Muscle layer of colon (tissue), 2 donors: Measurements from ENCODE around the gene GABRD.

Experiments
- H3K27ac ChIP-seq: one replicate; pipeline ENCODE4 v1.7.0; 2013; ENCODE audit warnings: low read depth, mild to moderate bottlenecking, low read length, moderate library complexity
- H3K27me3 ChIP-seq, 2 donors: one replicate each; pipeline ENCODE4 v1.7.0; 2013; ENCODE audit warnings: low read length in 2 of 2, mild to moderate bottlenecking in 2 of 2; ENCODE audit not compliant: insufficient read depth in 2 of 2, control insufficient read depth in 1 of 2
- H3K36me3 ChIP-seq: one replicate; pipeline ENCODE4 v1.7.0; 2013; ENCODE audit warnings: mild to moderate bottlenecking, low read length; ENCODE audit not compliant: insufficient read depth
- H3K4me1 ChIP-seq: one replicate; pipeline ENCODE4 v1.7.0; 2013; ENCODE audit warnings: mild to moderate bottlenecking, low read length; ENCODE audit not compliant: insufficient read depth
- H3K4me3 ChIP-seq, 2 donors: one replicate each; pipeline ENCODE4 v1.7.0; 2013; ENCODE audit warnings: low read length in 2 of 2, low read depth in 1 of 2, mild to moderate bottlenecking in 1 of 2, moderate library complexity in 1 of 2
- H3K9ac ChIP-seq: one replicate; pipeline ENCODE4 v1.7.0; 2013; ENCODE audit warnings: low read length
- H3K9me3 ChIP-seq: one replicate; pipeline ENCODE4 v1.7.0; 2013; ENCODE audit warnings: mild to moderate bottlenecking, low read length
- donor health status: abdominal sarcoma.
- donor health status: Adenocarcinoma of cecum.

The GABRD gene

DNA sequence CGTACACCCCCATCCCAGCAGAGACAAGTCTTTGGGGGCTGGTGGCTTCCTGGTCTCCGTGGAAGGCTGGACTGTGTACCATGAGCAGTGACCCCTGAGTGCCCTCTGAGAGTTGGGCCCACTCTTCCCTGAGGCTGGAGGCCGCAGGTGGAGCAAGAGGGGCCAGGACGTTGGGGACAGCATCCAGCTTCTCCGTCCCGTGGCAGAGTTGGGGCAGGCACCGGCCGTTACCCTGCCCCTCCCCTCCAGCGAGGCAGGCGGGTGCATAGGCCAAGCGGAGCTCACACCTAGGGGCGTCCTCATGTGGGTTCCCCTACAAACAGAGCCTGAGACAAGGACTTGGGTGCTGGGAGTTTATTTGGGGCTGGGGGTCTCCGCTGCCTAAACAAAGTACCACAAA is 14.0 kb downstream of the GABRD start:
- no peaks in the 10 kb centered on the region for H3K27me3 ChIP-seq
- peaks cover 2% of the 10 kb centered on the region for H3K9me3 ChIP-seq
- no peak overlapping the region for H3K9ac ChIP-seq
- H3K4me1 ChIP-seq = no peaks in the 10 kb centered on the region
- H3K36me3 ChIP-seq = no peaks in the 10 kb centered on the region
- H3K4me3 ChIP-seq = no peak overlapping the region
- no peak overlapping the region for H3K27ac ChIP-seq

DNA sequence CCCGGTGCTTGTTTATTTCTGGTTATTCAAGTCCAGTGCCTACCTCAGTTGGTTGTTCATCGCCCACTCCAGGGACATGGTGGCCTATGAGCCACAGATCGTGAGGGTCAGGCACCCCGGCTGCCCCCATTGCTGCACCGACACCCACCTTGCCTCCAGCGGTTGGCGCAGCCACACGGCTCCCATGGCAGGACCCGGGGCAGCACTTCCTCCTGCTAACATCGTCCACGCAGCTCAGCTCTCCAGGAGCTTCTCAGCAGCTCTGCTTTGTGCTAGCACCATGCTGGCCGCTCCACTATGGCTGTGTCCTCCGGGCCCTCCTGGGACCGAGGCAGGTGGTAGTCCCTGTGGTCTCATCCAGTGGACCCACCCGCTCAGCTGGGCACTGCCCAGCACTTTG is 17.1 kb downstream of the GABRD start:
- Histone ChIP-seq H3K27ac (no peak overlapping the region), H3K36me3 (no peaks in the 10 kb centered on the region), H3K4me3 (no peak overlapping the region), H3K9me3 (peaks cover 3% of the 10 kb centered on the region), H3K9ac (no peak overlapping the region), H3K27me3 (no peaks in the 10 kb centered on the region), H3K4me1 (no peaks in the 10 kb centered on the region)

DNA sequence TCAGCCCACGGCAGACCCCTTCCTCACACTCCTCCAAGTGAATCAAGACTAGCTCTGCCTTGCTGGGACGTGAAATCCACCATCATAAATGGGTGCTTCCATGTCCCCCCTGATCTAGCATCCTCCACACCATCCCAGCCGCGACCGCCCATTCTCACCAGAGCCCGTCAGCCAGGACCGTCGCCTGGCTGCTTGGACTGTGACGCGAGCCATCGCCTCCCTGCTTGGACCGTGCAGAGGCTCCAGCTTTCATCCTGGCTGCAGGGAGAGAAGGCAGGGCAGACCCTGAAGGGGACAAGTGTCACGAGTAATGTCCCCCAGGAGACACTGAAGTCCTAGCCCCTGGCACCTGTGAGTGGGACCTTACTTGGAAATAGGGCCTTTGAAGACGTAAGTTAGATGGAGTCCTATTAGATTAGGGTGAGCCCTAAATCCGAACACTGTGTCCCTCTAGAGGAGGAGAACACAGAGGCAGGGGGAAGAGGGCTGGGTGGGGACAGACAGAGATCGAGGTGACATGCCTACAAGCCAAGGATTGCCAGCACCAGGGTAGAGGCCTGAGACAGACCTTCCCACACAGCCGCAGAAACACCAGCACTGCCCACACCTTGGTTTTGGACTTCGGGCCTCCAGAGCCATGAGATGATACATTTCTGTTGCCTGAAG is 18.3 kb downstream of the GABRD start:
- Histone ChIP-seq H3K27me3 (no peaks in the 10 kb centered on the region), H3K36me3 (no peaks in the 10 kb centered on the region), H3K9ac (no peak overlapping the region), H3K4me1 (no peaks in the 10 kb centered on the region), H3K4me3 (no peak overlapping the region), H3K27ac (no peak overlapping the region), H3K9me3 (peaks cover 3% of the 10 kb centered on the region)

DNA sequence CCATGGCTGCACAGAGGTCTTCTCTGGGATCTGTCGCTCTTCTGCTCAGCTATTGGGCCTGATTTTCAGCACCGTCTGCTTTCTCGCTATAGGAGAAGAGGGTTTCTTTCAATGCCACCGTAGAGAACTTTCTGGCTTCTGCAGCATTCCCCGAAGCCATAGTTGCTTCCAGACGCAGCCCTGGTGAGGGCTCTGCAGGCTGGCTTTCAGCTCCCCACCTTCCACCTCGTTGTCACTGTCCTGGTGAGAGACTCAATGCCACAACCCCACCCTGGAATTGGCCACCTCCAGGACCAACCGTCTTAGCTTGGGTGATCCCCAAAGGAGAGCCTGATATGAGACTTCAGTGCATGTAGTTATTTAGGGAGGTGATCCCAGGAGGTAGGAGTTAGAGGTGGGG is 19.1 kb downstream of the GABRD start:
- Histone ChIP-seq H3K9ac (no peak overlapping the region), H3K27ac (no peak overlapping the region), H3K27me3 (no peaks in the 10 kb centered on the region), H3K9me3 (peaks cover 3% of the 10 kb centered on the region), H3K36me3 (no peaks in the 10 kb centered on the region), H3K4me1 (no peaks in the 10 kb centered on the region), H3K4me3 (no peak overlapping the region)

DNA sequence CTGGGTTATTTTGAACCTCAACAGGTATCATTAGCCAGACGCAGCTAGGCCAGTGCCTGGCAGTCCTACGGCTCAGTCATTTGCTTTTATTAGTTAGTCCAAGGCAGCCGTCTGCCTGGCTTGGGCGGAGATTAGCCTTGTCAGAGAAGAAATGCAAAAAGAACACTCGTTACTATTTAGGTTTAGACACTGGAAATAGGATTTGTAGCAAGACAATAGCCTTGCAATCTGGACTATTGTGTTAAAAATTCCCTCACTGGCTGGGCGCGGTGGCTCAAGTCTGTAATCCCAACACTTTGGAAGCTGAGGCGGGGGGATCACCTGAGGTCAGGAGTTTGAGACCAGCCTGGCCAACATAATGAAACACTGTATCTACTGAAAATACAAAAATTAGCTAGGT is 20.1 kb downstream of the GABRD start:
- no peak overlapping the region for H3K27ac ChIP-seq
- H3K9ac ChIP-seq = no peak overlapping the region
- H3K4me1 ChIP-seq = no peaks in the 10 kb centered on the region

DNA sequence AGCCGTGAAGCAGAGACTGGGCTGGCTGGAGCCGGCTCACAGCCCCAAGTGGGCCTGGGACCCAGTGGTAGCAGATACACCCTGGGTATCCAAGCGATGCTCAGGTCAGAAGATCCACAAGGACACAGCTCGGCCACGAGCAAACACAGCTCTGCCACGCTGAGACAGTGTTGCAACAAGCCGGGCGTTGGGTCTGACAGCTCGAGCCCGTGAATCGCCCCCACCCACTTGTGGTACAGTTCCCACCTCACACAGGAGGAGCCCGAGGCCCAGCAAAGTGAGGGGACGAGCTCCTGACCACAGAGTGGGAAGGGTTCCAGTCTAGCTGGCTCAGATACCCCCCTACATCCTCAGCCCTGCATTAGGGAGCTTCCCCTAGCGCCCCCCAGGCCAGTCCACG is 22.2 kb downstream of the GABRD start:
- H3K36me3 ChIP-seq = no peaks in the 10 kb centered on the region
- H3K9me3 ChIP-seq = peaks cover 3% of the 10 kb centered on the region
- H3K27me3 ChIP-seq = peaks cover 0 to 16% of the 10 kb centered on the region in 2 donors
- H3K4me1 ChIP-seq = peaks cover 6% of the 10 kb centered on the region
- H3K9ac ChIP-seq = no peak overlapping the region
- H3K4me3 ChIP-seq = no peak overlapping the region
- H3K27ac ChIP-seq = no peak overlapping the region

More for the DNA sequence above, 20.1 kb downstream of the GABRD start:
- H3K36me3 ChIP-seq = no peaks in the 10 kb centered on the region
- H3K27me3 ChIP-seq = no peaks in the 10 kb centered on the region
- no peak overlapping the region for H3K4me3 ChIP-seq
- peaks cover 3% of the 10 kb centered on the region for H3K9me3 ChIP-seq

DNA sequence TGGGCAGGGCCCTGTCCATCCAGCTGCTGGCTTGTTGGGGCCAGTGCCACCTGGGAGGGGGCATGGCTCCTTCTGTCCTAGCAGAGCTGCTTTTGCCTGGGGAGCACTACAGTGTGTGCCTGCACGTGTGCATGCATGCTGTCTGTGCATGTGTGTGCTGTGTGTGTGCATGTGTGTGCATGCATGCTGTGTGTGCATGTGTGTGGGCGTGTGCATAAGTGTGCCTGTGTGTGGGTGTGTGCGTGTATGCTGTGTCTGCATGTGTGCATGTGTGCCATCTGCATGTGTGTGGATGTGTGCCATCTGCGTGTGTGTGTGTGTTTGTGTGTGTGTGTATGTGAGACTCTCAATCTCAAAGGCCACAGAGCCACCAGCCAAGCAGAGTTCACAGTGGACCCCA is 22.7 kb downstream of the GABRD start:
- Histone ChIP-seq H3K27me3 (peaks cover 0 to 22% of the 10 kb centered on the region in 2 donors), H3K36me3 (no peaks in the 10 kb centered on the region), H3K9ac (no peak overlapping the region), H3K9me3 (peaks cover 3% of the 10 kb centered on the region), H3K4me1 (peaks cover 6% of the 10 kb centered on the region), H3K4me3 (no peak overlapping the region), H3K27ac (no peak overlapping the region)

DNA sequence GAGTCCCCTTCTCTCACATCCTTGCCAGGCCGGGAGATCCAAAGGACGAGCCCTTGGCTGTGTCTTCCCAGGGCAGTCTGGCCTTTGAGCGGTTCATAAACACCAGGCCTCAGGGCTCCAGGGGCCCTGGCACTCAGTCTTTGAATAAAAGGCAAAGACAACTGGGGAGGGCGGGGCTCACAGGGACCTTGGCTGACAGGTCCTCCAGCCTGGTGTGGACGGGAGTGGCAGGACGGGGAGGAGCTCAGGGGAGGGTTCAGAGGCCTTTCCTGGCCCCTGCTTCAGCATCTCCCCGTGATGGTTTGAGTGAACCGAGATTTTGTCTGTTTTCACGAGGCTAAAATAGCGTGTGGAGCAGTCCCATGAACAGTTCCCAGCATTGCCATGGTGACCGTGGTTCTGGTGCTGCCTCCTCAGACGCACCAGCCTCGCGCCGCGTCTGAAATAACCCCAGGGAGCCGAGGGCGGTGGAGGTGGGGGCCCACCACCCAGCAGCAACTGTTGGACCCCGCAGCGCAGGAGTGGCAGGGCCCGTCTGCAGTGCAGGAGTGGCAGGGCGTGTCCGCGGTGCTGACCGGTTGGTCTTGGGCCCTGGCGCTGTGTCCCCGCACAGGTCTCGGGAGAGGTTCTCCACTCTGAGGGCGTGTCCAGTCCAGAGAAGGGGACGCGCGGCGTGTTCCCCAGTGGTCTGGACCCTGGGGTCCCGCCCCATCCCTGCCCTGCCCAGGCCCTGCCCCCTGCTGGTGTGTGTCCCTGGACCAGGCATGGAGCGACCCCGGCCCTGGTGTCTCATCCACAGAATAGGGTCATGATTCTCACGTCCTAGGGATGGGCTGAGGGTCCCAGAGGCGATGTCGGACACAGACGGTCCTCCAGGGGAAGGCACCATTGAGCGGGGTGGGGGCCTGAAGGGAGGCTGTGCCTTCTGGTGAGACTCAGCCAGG is 24.0 kb downstream of the GABRD start:
- Histone ChIP-seq H3K36me3 (no peaks in the 10 kb centered on the region), H3K4me3 (no peak overlapping the region), H3K27ac (no peak overlapping the region), H3K4me1 (peaks cover 6% of the 10 kb centered on the region), H3K9me3 (peaks cover 2% of the 10 kb centered on the region), H3K27me3 (peaks cover 0 to 33% of the 10 kb centered on the region in 2 donors), H3K9ac (no peak overlapping the region)

DNA sequence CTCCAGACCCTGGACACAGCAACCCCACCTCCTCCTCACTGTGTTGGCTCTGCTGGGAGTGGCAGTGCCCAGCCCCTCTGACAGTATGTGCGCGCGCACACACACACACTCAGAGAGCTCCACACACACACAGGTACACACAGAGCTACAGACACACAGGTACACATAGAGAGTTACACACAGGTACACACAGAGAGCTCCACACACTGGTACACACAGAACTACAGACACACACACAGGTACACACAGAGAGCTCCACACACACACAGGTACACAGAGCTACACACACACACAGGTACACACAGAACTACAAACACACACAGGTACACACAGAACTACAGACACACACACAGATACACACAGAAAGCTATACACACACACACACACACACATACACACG is 24.7 kb downstream of the GABRD start:
- H3K4me3 ChIP-seq = no peak overlapping the region
- peaks cover 6% of the 10 kb centered on the region for H3K4me1 ChIP-seq
- no peaks in the 10 kb centered on the region for H3K36me3 ChIP-seq
- no peak overlapping the region for H3K9ac ChIP-seq
- H3K27me3 ChIP-seq = peaks cover 0 to 38% of the 10 kb centered on the region in 2 donors
- no peaks in the 10 kb centered on the region for H3K9me3 ChIP-seq
- no peak overlapping the region for H3K27ac ChIP-seq

DNA sequence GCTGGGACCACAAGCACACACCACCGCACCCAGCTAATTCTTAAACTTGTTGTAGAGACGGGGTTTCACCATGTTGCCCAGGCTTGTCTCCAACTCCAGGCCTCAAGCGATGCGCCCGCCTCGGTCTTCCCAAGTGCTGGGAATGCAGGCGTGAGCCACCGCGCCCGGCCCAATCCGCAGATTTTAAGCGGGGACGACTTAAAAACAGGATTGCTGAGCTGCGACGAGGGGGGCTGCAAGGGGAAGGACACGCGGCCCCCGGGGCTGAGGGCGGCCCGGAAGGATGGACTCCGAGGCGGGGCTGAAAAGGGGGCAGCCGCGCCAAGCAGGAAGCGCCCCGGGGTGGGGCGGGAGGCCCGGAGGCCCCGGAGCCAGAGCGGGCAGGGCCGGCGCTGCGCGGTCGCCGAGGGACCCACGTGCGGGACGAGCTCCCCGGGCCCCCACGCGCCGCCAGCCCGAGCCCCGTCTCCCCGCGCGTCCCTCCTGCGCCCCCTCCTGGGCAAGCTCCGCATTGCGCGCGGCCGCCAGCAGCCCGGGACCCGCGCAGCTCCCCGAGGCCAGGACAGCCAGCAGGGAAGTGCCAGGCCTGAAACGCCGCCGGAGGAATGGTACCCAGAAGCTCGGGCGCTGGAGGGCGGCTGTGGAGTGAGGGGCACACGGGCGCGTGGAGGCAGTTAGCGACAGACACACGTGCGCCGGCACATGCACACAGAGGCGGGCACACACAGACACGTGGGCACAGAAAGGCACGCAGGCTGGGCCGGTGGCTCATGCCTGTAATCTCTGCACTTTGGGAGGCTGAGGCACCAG is 25.6 kb downstream of the GABRD start:
- no peak overlapping the region for H3K9ac ChIP-seq
- peaks cover 6% of the 10 kb centered on the region for H3K4me1 ChIP-seq
- H3K9me3 ChIP-seq = no peaks in the 10 kb centered on the region
- no peaks in the 10 kb centered on the region for H3K36me3 ChIP-seq
- H3K27ac ChIP-seq = no peak overlapping the region
- peaks cover 6 to 46% of the 10 kb centered on the region in 2 donors for H3K27me3 ChIP-seq
- peak overlapping the region in 1 of 2 donors; percentile 50 for H3K4me3 ChIP-seq

DNA sequence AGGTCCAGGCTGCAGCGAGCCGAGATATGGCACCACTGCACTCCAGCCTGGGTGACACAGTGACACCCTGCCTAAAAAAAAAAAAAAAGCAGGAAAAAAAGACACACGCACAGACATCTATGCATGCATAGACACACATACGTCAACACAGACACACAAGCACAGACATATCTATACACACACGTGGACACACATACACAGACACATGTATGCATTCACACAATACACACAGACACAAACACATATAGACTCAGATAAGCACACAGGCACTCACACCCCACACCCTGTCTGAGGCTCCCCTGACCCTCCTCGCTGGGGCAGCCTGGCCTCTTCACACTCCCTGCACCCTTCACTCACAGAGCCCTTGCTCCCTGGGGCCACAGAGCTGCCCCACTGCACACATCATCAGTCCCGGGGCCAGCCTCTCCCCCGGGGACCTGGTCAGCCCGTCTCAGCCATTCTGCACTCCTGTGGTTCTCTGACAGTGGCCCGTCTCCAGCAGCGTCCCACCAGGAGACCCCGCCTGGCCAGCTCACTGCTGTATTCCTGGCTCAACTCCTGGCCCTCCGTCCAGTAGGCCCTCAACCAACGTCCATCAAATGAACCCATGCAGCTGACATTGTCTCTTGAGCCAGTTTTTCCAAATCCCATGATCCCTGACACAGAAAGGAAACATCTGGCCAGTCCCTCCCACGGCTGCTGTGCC is 26.5 kb downstream of the GABRD start:
- Histone ChIP-seq H3K27ac (no peak overlapping the region), H3K27me3 (peaks cover 6 to 54% of the 10 kb centered on the region in 2 donors), H3K4me1 (peaks cover 6% of the 10 kb centered on the region)

More for the DNA sequence above, 26.5 kb downstream of the GABRD start:
- no peaks in the 10 kb centered on the region for H3K36me3 ChIP-seq
- H3K9ac ChIP-seq = no peak overlapping the region
- no peaks in the 10 kb centered on the region for H3K9me3 ChIP-seq
- no peak overlapping the region for H3K4me3 ChIP-seq
